ENCODE measurements around the gene P2RX2. TPM values are rescaled to one million over a fixed set of nuclear protein-coding genes. Genes with fewer than 3 reads are reported as not detected.

P2RX2 gene
- total RNA-seq, 1 experiment from 2014 or later, result not detected

DNA sequence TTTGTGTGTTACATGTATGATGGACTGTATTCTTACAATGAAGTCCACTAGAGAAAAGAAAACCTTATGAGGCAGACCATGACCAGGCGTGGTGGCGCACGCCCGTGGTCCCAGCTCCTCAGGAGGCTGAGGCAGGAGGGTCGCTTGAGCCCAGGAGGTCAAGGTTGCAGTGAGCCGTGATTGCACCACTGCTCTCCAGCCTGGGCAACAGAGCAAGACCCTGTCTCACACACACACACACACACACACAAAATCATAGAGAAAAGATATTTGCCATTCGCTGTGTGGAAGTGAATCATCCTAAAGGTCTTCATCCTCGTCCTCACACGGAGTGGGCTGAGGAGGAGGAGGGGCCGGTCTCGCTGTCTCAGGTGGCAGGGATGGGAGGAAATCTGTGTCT is 40.5 kb upstream of the P2RX2 start:
- H3K36me3 ChIP-seq (ENCODE audit: control insufficient read depth in 1 of 2, insufficient read depth in 2 of 2, low read length in 2 of 2), result peaks cover 21 to 22% of the 10 kb centered on the region in 2 experiments
- H2AFZ ChIP-seq (ENCODE audit: low read depth, low read length, poor library complexity, severe bottlenecking), result no peak overlapping the region
- ChIA-PET POLR2A (no interaction called here), RAD21 (ENCODE audit: low non-redundant PET in 1 of 2, low total read pairs in 2 of 2, uncharacterized antibody in 2 of 2, unreplicated experiment in 2 of 2) (no interaction called here), CTCF (no interaction called here)
- no peak for DNase-seq (ENCODE audit: low read depth, low spot score)
- no TSS peak for BruUV-seq (replicated peaks)
- H3K9me2 ChIP-seq (ENCODE audit: insufficient read depth), result no peaks in the 10 kb centered on the region
- intact Hi-C loops (cut with micrococcal nuclease), result no loop called here
- H4K20me1 ChIP-seq (ENCODE audit: insufficient read depth), result no peaks in the 10 kb centered on the region
- H3K9me3 ChIP-seq (ENCODE audit: control insufficient read depth in 1 of 2, insufficient read depth in 1 of 2, low read depth in 1 of 2, low read length in 2 of 2), result no peaks in the 10 kb centered on the region
- no peaks in the 10 kb centered on the region for H3K27me3 ChIP-seq (ENCODE audit: insufficient read depth, low read length)
- ATAC-seq, result no peak
- H3K9ac ChIP-seq (ENCODE audit: low read length), result no peak overlapping the region
- H3K27ac ChIP-seq (ENCODE audit: low read depth, low read length), result no peak overlapping the region
- H3K79me2 ChIP-seq (ENCODE audit: insufficient read depth, low read length), result no peaks in the 10 kb centered on the region
- H3K4me2 ChIP-seq (ENCODE audit: low read length), result no peak overlapping the region
- no peak overlapping the region for H3K4me3 ChIP-seq (replicated peaks in 1 of 2; ENCODE audit: low read depth in 1 of 2, low read length in 2 of 2)
- TF ChIP-seq SRF (IDR thresholded peaks at IDR 0.05; ENCODE audit: low read depth) (no peak), TCF7L2 (IDR thresholded peaks at IDR 0.05; ENCODE audit: borderline replicate concordance, extremely low read depth, insufficient read depth, insufficient read length) (no peak), EZH2 (IDR thresholded peaks at IDR 0.05) (no peak), EGR1 (IDR thresholded peaks at IDR 0.05; ENCODE audit: low read depth) (no peak), SP1 (IDR thresholded peaks at IDR 0.05; ENCODE audit: low read depth) (no peak), SIN3A (IDR thresholded peaks at IDR 0.05; ENCODE audit: low read depth) (no peak), ZNF274 (IDR thresholded peaks at IDR 0.05; ENCODE audit: low read depth, low read length) (no peak), ZFX (IDR thresholded peaks at IDR 0.05) (no peak), RAD21 (IDR thresholded peaks at IDR 0.05; ENCODE audit: low read depth) (no peak)
- TF ChIP-seq, protein P1, sequence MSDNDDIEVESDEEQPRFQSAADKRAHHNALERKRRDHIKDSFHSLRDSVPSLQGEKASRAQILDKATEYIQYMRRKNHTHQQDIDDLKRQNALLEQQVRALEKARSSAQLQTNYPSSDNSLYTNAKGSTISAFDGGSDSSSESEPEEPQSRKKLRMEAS (IDR thresholded peaks at IDR 0.05), result no peak
- TF ChIP-seq, protein P2, sequence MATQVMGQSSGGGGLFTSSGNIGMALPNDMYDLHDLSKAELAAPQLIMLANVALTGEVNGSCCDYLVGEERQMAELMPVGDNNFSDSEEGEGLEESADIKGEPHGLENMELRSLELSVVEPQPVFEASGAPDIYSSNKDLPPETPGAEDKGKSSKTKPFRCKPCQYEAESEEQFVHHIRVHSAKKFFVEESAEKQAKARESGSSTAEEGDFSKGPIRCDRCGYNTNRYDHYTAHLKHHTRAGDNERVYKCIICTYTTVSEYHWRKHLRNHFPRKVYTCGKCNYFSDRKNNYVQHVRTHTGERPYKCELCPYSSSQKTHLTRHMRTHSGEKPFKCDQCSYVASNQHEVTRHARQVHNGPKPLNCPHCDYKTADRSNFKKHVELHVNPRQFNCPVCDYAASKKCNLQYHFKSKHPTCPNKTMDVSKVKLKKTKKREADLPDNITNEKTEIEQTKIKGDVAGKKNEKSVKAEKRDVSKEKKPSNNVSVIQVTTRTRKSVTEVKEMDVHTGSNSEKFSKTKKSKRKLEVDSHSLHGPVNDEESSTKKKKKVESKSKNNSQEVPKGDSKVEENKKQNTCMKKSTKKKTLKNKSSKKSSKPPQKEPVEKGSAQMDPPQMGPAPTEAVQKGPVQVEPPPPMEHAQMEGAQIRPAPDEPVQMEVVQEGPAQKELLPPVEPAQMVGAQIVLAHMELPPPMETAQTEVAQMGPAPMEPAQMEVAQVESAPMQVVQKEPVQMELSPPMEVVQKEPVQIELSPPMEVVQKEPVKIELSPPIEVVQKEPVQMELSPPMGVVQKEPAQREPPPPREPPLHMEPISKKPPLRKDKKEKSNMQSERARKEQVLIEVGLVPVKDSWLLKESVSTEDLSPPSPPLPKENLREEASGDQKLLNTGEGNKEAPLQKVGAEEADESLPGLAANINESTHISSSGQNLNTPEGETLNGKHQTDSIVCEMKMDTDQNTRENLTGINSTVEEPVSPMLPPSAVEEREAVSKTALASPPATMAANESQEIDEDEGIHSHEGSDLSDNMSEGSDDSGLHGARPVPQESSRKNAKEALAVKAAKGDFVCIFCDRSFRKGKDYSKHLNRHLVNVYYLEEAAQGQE (IDR thresholded peaks at IDR 0.05; ENCODE audit: low read depth), result no peak
- TF ChIP-seq, protein P3, sequence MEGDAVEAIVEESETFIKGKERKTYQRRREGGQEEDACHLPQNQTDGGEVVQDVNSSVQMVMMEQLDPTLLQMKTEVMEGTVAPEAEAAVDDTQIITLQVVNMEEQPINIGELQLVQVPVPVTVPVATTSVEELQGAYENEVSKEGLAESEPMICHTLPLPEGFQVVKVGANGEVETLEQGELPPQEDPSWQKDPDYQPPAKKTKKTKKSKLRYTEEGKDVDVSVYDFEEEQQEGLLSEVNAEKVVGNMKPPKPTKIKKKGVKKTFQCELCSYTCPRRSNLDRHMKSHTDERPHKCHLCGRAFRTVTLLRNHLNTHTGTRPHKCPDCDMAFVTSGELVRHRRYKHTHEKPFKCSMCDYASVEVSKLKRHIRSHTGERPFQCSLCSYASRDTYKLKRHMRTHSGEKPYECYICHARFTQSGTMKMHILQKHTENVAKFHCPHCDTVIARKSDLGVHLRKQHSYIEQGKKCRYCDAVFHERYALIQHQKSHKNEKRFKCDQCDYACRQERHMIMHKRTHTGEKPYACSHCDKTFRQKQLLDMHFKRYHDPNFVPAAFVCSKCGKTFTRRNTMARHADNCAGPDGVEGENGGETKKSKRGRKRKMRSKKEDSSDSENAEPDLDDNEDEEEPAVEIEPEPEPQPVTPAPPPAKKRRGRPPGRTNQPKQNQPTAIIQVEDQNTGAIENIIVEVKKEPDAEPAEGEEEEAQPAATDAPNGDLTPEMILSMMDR (IDR thresholded peaks at IDR 0.05 in 2 of 3, conservative IDR thresholded peaks at IDR 0.05 in 1 of 3; ENCODE audit: borderline replicate concordance in 1 of 3, insufficient read depth in 1 of 3, low read depth in 2 of 3, low read length in 2 of 3), result no peak
- H3K4me1 ChIP-seq (ENCODE audit: control insufficient read depth in 1 of 2, insufficient read depth in 2 of 2, low read length in 2 of 2), result no peaks in the 10 kb centered on the region

Data from HCT116 (cell line).